ENCODE data around the gene LYZL2. TPM values are rescaled to one million over a fixed set of nuclear protein-coding genes. Genes with fewer than 3 reads are reported as not detected.
"Not testable (repeated sequence)": the region's sequence is repeated elsewhere in the genome, so short reads cannot be mapped to it uniquely, and the experiment has no call there.

LYZL2 gene
- total RNA-seq, 1 donor = not detected

DNA sequence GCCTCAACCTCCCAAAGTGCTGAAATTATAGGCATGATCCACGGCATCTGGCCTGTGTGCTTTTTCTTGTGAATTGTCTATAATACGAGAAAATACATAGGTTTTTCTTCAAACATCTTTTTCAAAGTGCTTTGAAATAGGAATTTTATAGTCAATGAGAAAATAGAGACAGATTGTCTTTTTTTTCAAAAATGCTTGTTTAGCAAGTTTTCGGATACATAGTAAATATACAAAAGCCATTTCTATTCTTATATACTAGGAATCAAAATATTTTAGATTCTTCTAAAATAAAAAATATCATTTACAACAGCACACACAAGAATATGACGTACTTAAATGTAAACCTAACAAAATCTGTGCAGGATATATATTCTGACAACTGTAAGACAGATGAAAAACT is 1.6 kb upstream of the LYZL2 start:
- Histone ChIP-seq H3K36me3 (ENCODE audit: insufficient read depth, low read length) (no peaks in the 10 kb centered on the region), H3K27ac (ENCODE audit: low read depth, low read length) (no peak overlapping the region), H3K4me3 (ENCODE audit: insufficient read depth, low read length) (no peak overlapping the region), H3K9me3 (ENCODE audit: low read depth, low read length) (no peaks in the 10 kb centered on the region), H3K4me2 (ENCODE audit: insufficient read depth, low read length) (no peak overlapping the region), H3K79me2 (ENCODE audit: insufficient read depth, low read length) (no peaks in the 10 kb centered on the region), H4K20me1 (ENCODE audit: insufficient read depth, low read length) (no peaks in the 10 kb centered on the region), H3K27me3 (ENCODE audit: insufficient read depth, low read length) (no peaks in the 10 kb centered on the region), H2AFZ (ENCODE audit: low read length) (no peak overlapping the region), H3K4me1 (ENCODE audit: insufficient read depth, low read length) (peaks cover 10% of the 10 kb centered on the region)
- DNase-seq (ENCODE audit: insufficient read length, low spot score, missing footprints) = no peak
- TF ChIP-seq, protein P1, sequence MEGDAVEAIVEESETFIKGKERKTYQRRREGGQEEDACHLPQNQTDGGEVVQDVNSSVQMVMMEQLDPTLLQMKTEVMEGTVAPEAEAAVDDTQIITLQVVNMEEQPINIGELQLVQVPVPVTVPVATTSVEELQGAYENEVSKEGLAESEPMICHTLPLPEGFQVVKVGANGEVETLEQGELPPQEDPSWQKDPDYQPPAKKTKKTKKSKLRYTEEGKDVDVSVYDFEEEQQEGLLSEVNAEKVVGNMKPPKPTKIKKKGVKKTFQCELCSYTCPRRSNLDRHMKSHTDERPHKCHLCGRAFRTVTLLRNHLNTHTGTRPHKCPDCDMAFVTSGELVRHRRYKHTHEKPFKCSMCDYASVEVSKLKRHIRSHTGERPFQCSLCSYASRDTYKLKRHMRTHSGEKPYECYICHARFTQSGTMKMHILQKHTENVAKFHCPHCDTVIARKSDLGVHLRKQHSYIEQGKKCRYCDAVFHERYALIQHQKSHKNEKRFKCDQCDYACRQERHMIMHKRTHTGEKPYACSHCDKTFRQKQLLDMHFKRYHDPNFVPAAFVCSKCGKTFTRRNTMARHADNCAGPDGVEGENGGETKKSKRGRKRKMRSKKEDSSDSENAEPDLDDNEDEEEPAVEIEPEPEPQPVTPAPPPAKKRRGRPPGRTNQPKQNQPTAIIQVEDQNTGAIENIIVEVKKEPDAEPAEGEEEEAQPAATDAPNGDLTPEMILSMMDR (IDR thresholded peaks at IDR 0.05; ENCODE audit: extremely low read depth, low read depth, low read length) = no peak

DNA sequence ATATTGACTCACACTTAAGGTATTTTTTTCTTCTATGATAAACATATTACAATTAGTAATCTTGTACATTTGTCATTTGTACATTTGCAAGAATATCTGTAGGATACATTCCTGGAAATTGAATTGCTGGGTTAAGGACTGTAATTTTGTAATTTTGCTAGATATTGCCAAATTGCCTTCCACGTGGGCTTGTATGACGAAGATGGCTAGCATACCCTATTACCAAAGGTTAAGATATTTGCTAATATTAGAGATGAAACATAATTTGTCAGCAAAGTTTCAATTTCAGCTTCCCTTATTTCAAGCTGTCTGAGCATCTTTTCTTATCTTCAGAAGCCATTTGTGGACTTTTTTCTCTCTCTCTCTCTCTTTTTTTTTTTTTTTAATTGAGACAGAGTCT is 1.0 kb upstream of the LYZL2 start:
- H3K27me3 ChIP-seq (ENCODE audit: insufficient read depth, low read length) = no peaks in the 10 kb centered on the region
- no peak for DNase-seq (ENCODE audit: insufficient read length, low spot score, missing footprints)
- no peaks in the 10 kb centered on the region for H3K36me3 ChIP-seq (ENCODE audit: insufficient read depth, low read length)
- H3K4me1 ChIP-seq (ENCODE audit: insufficient read depth, low read length) = peaks cover 10% of the 10 kb centered on the region
- no peaks in the 10 kb centered on the region for H3K79me2 ChIP-seq (ENCODE audit: insufficient read depth, low read length)
- TF ChIP-seq, protein P1 (IDR thresholded peaks at IDR 0.05; ENCODE audit: extremely low read depth, low read depth, low read length) = no peak
- H2AFZ ChIP-seq (ENCODE audit: low read length) = no peak overlapping the region
- H3K9me3 ChIP-seq (ENCODE audit: low read depth, low read length) = no peaks in the 10 kb centered on the region
- H4K20me1 ChIP-seq (ENCODE audit: insufficient read depth, low read length) = no peaks in the 10 kb centered on the region
- no peak overlapping the region for H3K4me3 ChIP-seq (ENCODE audit: insufficient read depth, low read length)
- no peak overlapping the region for H3K27ac ChIP-seq (ENCODE audit: low read depth, low read length)
- no peak overlapping the region for H3K4me2 ChIP-seq (ENCODE audit: insufficient read depth, low read length)

DNA sequence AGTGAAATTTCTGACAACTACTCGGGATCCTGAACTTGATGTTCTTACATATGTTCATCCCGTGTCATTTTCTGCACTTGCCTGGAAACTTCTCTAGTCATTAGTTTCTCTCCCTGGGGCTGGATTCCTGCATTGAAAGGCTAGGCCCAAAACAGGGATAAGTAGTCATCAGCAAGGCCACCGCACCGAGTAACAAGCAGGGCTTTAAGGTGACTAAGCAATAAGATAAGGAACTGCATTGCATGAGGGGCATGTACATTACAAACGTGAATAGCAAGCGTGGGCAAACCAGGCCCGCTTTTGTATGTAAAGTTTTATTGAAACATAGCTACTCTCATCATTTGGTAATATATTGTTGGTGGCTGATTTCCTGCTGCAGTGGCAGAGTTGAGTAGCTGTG is 977 bp downstream of the LYZL2 start:
- H3K79me2 ChIP-seq (ENCODE audit: insufficient read depth, low read length); H3K36me3 ChIP-seq (ENCODE audit: insufficient read depth, low read length); H2AFZ ChIP-seq (ENCODE audit: low read length); H3K4me2 ChIP-seq (ENCODE audit: insufficient read depth, low read length); H3K4me3 ChIP-seq (ENCODE audit: insufficient read depth, low read length); H3K27ac ChIP-seq (ENCODE audit: low read depth, low read length); DNase-seq (ENCODE audit: insufficient read length, low spot score, missing footprints); H3K27me3 ChIP-seq (ENCODE audit: insufficient read depth, low read length); H3K9me3 ChIP-seq (ENCODE audit: low read depth, low read length); H4K20me1 ChIP-seq (ENCODE audit: insufficient read depth, low read length): not testable (repeated sequence)
- H3K4me1 ChIP-seq (ENCODE audit: insufficient read depth, low read length) = peaks cover 14% of the 10 kb centered on the region

GRCh38 chr10:30626837-30627236 is 2.7 kb downstream of the LYZL2 start:
- H4K20me1 ChIP-seq (ENCODE audit: insufficient read depth, low read length); DNase-seq (ENCODE audit: insufficient read length, low spot score, missing footprints); H3K9me3 ChIP-seq (ENCODE audit: low read depth, low read length); H3K4me2 ChIP-seq (ENCODE audit: insufficient read depth, low read length); H3K4me3 ChIP-seq (ENCODE audit: insufficient read depth, low read length); H3K36me3 ChIP-seq (ENCODE audit: insufficient read depth, low read length); H3K27me3 ChIP-seq (ENCODE audit: insufficient read depth, low read length); H2AFZ ChIP-seq (ENCODE audit: low read length); H3K79me2 ChIP-seq (ENCODE audit: insufficient read depth, low read length); H3K27ac ChIP-seq (ENCODE audit: low read depth, low read length): not testable (repeated sequence)
- peaks cover 14% of the 10 kb centered on the region for H3K4me1 ChIP-seq (ENCODE audit: insufficient read depth, low read length)

DNA sequence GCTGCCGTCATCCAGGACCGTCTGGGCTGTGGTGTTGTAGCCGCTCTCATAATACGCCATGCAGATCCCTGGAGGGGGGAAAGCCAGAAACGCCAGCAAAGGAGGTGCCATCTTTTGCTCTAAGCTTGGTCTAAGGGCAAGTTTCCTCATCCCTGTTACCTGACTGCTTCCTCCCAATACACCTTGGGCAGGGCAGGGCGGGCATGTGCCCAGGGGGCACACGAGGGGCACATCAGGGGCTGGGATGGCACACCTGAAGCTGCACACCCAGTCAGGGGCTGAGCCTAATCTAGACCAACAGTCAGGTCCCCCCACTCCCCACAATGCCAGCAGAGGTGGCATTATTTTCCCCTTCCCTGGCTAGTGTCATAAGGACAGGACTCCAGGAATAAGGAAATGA is 3.4 kb downstream of the LYZL2 start:
- H3K9me3 ChIP-seq (ENCODE audit: low read depth, low read length); H3K27ac ChIP-seq (ENCODE audit: low read depth, low read length); H3K4me3 ChIP-seq (ENCODE audit: insufficient read depth, low read length); H3K79me2 ChIP-seq (ENCODE audit: insufficient read depth, low read length); DNase-seq (ENCODE audit: insufficient read length, low spot score, missing footprints); H2AFZ ChIP-seq (ENCODE audit: low read length); H3K27me3 ChIP-seq (ENCODE audit: insufficient read depth, low read length); H3K36me3 ChIP-seq (ENCODE audit: insufficient read depth, low read length); H3K4me2 ChIP-seq (ENCODE audit: insufficient read depth, low read length); H4K20me1 ChIP-seq (ENCODE audit: insufficient read depth, low read length): not testable (repeated sequence)
- H3K4me1 ChIP-seq (ENCODE audit: insufficient read depth, low read length) = peaks cover 14% of the 10 kb centered on the region

All from osteoblast (primary cell).